Fibroblast of skin of right biceps (primary cell): ENCODE measurements around the gene NPC1.
"Not testable (repeated sequence)": the region's sequence is repeated elsewhere in the genome, so short reads cannot be mapped to it uniquely, and the experiment has no call there.

ENCODE experiments used
- DNase-seq: peaks from one replicate; pipeline ENCODE4 v3.0.0-alpha.2; 2013

NPC1 gene

GRCh38 chr18:23586249-23587196 lies at the start of gene NPC1:
NPC1 (minus strand) TSS chr18:23586506; CDS start chr18:23586343, 163 bp downstream.
- peak; percentile 97 for DNase-seq

DNA sequence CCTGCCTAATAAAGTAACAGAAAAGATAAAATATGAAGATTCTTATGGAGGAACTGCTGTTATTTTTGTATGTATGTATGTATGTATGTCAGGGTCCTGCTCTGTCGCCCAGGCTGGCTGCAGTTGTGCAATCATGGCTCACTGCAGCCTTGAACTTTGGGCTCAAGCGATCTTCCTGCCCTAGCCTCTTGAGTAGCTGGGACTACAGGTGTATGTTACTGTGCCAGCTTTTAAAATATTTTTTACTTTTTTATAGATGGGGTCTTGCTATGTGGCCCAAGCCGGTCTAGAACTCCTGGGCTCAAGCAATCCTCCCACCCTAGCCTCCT lies 49.7 kb upstream of the NPC1 start:
- DNase-seq, result no peak

- peak; percentile 9 for DNase-seq
Observed at GRCh38 chr18:23635283-23636070, 49.2 kb upstream of the NPC1 start.

DNA sequence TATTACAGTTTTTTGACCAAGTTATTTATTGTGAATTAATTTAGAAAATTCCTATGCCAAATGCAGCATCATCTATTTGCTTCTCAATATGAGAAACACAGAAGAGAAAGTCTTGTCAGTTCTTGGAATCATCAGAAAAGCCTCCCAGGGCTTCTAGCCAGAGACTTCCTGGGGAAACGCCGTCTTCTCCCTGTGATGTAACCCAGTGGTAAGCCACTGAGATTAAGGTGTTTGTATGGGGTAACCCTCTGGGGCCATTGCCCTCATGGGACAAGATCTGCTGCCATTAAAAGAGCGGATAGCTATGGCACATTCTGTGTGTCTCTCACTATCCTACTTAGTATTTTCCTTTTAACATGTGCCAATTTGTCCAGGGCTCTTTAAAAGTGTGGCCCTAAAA lies 48.4 kb upstream of the NPC1 start:
- no peak for DNase-seq

DNA sequence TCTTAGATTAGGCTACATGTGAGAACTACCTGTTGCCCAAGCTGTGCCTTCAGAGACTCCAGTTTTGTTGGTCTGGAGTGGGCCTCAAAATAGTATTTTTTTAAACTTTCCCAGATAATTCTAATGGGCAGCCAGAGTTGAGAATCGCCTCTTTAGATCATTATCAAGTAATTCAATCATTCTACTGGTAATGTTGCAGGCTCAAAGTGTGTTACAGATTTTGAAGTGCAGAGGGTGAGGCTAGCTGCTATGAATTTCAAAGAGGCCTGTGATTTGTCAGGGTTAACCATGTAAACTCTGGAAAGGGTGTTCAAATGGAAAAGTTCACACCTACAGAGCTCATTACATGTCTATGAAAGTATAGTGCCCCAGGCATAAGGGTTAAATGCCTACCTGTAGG lies 46.3 kb upstream of the NPC1 start:
- DNase-seq, result no peak

GRCh38 chr18:23631746-23632145 lies 45.4 kb upstream of the NPC1 start:
- no peak for DNase-seq

- DNase-seq, result no peak
Observed at GRCh38 chr18:23631312-23631711, 45.0 kb upstream of the NPC1 start.

- DNase-seq, result no peak
Observed at GRCh38 chr18:23629444-23629946, 43.2 kb upstream of the NPC1 start.

DNA sequence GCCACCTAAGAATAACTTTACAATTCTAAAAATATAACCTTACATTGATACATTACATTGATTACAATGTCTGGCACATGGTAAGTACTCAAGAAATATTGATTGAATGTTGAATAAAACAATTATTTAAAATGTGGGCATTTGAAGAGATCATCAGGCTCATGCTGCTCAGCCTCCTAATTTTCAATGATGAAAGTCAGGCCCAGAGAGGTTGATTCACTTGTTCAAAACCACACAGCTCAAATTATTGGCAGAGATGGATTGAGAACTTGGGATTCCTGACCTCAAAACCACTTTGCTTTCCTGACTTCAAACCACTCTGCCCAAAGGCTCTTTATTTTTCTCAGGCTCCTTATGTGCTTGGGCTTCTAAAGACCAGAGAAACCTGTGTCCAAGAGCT lies 41.7 kb upstream of the NPC1 start:
- DNase-seq, result no peak

DNA sequence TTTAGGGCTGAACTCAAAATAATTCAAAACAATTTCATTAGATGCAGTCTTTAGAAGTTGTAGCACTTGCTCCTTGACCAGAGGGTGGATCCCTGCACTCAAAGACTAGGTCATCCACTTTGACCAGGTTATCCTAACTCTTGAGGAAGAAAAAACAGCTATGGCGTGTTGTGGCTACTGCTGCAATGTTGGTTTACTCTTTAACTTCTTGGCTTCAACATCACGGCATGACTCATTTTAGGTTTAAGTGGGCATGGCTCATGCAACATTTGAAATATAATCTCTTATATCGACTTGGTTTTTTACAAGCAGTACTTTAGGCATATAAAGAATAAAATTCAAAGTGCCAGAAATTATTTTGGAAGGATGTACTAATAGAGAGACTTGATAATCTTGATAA lies 41.0 kb upstream of the NPC1 start:
- peak; percentile 59 for DNase-seq

DNA sequence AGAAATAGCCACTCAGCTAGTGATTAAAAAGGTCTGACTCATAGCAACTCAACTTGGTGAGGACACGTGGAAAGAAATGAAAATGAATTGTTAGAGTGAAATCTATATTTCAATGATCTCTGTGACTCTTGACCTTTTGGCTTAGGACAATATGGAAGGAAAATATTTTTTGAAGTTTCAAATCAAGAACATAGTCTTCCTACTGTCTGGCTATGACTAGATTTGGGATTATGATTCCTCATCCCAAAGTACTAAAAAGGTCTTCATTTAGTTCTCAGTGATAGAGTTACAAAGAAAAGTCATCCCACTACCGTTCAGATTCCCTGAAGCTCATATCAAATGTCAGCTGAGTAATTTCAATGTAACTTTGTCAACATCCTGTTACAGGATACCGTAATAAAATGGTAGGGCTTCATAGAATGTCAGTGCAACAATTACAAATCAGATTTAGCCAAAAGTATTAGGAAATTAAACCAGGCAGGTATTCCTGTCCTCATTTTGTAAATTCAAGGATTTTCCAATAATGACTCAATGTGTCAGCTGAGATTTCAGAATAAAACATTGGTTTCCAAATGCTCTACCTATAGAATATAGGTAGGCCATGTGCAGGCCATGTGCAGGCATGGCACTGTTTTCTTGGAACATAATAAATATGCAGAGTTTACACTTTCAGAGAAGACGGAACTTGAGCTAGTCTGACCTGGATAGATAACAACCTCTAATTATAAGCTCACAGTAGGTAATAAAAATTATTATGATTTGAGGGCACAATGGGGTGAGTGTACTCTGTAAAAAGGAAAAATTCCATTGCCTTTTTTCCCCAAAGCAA lies 40.4 kb upstream of the NPC1 start:
- DNase-seq, result peak; percentile 68

GRCh38 chr18:23623040-23623439 lies 36.7 kb upstream of the NPC1 start:
- DNase-seq, result no peak

- peak; percentile 22 for DNase-seq
Observed at GRCh38 chr18:23619388-23619881, 33.1 kb upstream of the NPC1 start.

- DNase-seq, result no peak
Observed at GRCh38 chr18:23618862-23619387, 32.6 kb upstream of the NPC1 start.

DNA sequence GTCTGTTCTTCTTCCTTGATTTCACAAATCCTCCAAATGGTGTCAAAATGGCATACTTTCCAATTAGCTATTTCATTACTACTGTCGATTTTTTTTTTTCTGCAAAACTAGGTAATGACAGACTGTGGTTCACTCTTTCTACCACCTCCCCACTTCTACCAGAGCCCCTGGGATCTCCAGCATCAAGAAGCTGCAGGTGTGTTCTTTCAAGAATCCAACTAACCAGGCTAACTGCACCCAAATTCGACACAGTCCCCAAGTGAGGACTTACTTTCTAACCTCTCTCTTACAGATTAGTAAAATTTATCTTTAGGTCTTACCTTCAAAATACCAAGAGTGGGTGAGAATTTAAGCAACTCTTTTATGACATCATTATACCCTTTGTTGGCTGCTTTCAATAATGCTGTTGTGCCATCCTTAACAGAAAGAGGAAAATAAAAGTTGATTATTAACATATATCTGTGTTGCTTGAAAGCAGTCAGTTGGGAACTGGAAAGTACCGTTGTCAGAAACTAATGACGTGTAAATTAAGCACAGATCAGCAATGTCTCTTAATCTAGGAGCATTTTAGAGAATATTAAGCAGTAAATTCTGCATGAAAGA lies 31.2 kb upstream of the NPC1 start:
- no peak for DNase-seq

DNA sequence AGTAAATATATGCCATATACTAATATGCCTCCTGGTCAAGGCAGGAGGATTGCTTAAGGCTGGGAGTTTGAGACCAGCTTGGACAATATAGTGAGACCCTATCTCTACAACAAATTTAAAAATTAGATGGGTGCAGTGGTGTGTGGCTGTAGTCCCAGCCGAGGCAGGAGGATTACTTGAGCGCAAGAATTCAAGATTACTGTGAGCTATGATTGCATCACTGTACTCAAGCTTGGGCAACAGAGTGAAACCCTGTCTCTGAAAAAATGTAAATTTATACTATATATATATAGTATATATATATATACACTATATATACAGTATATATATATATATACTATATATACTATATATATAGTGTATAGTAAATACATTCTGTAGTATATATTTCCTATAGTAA lies 30.0 kb upstream of the NPC1 start:
- no peak for DNase-seq

DNA sequence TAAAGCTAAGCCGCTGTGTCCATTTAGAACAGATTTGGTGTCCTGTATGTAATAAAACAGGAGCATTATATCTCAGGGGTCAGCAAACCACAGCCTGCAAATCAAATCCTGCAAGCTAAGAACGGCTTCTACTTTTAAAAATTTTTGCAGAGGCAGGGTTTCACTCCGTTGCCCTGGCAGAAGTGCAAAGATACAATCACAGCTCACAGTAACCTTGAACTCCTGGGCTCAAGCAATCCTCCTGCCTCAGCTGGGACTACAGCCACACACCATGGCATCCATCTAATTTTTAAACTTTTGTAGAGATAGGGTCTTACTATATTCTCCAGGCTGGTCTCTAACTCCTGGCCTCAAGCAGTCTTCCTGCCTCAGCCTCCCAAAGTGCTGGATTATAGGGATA lies 28.6 kb upstream of the NPC1 start:
- no peak for DNase-seq

DNA sequence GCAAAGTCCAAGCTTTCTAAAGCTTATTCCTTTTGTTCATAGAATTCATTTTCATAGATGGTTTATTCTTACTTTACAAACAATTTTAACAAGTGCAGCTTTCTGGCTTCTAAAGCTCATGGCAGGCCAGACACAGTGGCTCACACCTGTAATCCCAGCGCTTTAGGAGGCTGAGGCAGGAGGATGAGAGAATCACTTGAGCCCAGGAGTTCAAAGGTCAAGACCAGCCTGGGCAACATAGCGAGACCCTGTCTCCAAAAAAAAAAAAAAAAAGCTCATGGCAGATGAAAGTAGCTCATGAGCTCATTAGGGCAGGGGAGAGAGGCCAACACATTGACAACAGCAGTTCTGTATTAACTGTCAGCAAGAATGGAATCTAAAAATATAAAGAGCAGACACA lies 28.1 kb upstream of the NPC1 start:
- no peak for DNase-seq

DNA sequence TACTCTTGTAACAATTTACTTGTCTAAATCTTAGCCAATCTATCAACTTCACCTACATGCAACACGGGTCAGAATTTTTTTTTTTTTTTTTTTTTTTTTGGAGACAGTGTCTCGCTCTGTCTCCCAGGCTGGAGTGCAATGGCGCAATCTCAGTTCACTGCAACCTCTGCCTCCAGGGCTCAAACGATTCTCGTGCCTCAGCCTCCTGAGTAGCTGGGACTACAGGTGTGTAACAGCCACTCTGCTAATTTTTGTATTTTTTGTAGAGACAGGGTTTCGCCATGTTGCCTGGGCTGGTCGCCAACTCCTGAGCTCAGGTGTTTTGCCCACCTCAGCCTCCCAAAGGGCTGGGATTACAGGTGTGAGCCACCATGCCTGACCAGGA lies 26.8 kb upstream of the NPC1 start:
- DNase-seq, result not testable (repeated sequence)

DNA sequence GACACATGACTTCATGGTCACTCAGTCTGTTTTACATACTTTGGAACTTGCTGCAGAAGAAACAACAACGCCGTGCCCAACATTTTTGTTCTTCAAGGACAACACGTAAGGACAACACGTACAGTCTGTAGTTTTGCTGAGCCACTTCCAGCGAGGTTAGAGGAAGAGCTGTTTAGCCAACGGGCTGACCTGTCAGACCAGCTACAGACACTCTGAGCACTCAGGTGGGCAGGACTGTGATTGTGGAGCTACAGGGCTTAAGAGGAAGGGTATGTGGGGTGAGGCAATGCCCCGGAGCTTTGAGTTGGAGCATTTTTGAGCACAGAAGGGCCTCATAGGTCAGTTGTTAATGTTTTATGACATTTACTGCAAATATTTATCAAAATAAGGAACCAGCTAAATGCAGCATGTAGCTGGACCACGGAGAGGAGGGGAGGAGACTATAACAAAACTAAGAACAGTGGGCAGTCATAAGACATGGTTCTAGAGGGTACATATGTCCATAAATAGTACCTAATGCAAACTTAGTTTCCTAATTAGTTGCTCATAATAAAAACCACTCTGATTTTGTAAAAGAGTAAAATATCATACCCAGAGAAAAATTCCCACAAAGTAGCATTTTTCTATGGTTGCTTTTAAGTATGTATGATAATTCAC lies 26.3 kb upstream of the NPC1 start:
- no peak for DNase-seq

DNA sequence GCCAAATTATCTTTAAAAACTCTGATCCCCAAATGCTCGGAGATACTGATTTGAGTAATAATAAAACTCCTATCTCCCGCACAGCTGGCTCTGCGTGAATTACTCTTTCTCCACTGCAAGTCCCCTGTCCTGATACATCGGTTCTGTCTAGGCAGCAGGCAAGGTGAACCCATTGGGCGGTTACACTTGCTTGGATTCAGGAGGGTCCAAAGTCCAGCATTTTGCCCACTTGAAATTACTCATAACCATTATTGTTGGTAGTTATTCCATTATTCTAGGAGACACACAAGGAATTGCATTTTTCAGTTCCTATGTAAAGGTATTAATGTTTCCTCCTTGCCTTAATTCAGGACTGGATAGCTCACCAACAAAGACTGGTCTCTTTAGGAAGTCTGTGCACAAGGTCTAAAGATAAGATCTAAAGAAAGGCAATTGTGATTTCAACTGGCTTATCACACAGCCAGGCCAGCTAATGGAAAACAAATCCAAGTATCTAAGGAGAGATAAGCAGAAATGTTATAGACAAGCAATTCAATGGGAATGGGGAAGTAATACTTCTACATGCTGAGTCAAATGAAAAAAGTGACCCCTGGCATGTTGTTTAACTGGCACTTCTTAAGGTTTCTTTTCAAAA lies 23.2 kb upstream of the NPC1 start:
- DNase-seq, result no peak
